ENCODE results near the gene WNT7A.

WNT7A gene

DNA sequence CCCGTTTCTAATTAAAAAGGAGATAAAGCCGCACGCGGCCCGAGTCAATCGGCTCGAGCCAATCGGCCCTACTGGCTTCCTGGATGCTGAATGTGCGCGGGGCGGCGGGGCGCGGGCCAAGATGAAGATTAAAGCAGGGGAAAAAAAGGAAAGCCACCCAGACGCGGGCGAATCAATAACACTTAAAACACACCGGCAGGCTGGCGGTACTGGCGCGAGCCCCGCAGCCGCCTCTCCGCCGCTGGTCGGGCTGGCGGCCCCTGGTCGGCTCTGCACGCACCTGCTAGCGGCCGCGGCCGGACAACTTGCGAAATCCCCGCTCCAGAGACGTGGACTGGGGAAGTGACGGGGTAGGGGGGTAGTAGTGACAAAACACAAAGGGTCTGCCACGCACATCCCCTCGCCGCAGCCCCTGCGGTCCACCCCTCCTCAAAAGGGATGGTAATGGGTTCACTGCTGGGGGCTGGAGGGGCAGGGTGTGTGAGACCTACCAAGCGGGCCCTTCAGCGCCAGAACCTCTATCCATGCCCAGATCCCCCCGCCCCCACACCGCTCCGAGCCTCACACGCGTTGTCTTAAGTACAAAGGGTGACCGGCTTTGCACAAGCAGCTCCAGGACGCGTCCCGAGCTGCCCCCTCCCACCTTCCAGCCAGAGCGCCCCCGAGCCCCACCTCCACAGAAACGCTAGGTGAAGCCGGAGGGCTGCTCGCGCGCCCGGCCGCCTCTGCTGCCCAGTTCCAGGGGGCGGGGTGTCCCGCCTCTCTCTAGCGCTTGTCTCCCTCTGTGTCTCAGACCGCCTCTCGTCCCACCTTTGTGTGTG, 1.4 kb downstream of the WNT7A start:
- no peak for DNase-seq (ENCODE audit: low read depth in 2 of 2)
- TF ChIP-seq, protein P1, sequence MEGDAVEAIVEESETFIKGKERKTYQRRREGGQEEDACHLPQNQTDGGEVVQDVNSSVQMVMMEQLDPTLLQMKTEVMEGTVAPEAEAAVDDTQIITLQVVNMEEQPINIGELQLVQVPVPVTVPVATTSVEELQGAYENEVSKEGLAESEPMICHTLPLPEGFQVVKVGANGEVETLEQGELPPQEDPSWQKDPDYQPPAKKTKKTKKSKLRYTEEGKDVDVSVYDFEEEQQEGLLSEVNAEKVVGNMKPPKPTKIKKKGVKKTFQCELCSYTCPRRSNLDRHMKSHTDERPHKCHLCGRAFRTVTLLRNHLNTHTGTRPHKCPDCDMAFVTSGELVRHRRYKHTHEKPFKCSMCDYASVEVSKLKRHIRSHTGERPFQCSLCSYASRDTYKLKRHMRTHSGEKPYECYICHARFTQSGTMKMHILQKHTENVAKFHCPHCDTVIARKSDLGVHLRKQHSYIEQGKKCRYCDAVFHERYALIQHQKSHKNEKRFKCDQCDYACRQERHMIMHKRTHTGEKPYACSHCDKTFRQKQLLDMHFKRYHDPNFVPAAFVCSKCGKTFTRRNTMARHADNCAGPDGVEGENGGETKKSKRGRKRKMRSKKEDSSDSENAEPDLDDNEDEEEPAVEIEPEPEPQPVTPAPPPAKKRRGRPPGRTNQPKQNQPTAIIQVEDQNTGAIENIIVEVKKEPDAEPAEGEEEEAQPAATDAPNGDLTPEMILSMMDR (IDR thresholded peaks at IDR 0.05; ENCODE audit: low read depth, low read length) = no peak
- no peak overlapping the region for H3K4me3 ChIP-seq (replicated peaks in 1 of 2; ENCODE audit: low read depth in 2 of 2, low read length in 2 of 2)

DNA sequence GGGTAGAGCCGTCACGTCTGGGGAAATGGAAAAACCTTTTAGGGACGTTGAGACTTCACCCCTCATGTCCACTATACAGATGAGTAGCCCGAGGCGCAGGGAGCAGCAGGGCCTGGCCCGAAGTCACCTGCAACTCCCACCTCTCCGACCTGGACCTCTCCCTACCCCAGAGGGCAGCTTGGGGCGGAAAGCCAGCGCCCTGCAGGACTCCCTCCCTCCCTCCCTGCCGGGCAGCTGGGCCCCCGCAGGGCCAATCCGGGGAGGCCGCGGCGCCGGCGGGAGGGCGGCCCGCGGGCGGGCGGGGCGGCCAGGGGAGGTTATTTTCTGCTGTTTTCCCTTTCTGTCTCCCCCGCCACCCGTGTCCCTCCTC, 2.0 kb downstream of the WNT7A start:
- DNase-seq (ENCODE audit: low read depth in 2 of 2) = no peak
- TF ChIP-seq, protein P1 (IDR thresholded peaks at IDR 0.05; ENCODE audit: low read depth, low read length) = no peak
- no peak overlapping the region for H3K4me3 ChIP-seq (replicated peaks in 1 of 2; ENCODE audit: low read depth in 2 of 2, low read length in 2 of 2)

DNA sequence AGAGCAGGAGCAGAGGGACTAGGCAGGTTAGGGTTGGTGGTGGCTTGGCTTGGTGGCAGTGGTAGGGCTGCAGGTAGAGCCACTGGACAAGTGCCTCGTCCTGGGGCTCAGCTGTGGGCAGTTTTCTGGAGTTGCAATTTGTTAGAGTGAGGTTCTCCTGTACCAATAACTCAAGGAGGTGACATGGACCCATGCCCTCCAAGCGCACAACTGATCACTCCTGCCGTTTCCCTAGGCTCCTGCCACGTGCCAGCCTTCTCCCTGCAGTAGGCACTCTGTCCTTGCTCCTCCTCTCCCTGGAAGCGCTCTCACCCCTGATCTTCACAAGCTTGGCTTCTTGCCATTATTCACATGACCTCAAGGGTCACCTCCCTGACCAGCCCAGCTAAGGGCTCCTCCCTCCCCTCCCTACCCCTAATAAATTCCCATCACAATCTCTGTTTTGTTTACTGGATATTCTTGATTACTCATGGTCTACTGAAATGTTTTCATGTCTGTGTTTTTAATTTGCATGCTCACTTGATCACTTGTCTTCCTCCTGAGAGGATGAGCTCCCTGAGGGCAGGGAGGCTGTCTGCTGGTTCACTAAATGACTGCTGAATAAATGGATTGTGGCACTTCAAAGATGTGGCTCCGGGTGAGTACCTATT, 3.3 kb downstream of the WNT7A start:
- H3K4me3 ChIP-seq (replicated peaks in 1 of 2; ENCODE audit: low read depth in 2 of 2, low read length in 2 of 2) = no peak overlapping the region
- DNase-seq (ENCODE audit: low read depth in 2 of 2) = no peak
- TF ChIP-seq, protein P1 (IDR thresholded peaks at IDR 0.05; ENCODE audit: low read depth, low read length) = no peak

DNA sequence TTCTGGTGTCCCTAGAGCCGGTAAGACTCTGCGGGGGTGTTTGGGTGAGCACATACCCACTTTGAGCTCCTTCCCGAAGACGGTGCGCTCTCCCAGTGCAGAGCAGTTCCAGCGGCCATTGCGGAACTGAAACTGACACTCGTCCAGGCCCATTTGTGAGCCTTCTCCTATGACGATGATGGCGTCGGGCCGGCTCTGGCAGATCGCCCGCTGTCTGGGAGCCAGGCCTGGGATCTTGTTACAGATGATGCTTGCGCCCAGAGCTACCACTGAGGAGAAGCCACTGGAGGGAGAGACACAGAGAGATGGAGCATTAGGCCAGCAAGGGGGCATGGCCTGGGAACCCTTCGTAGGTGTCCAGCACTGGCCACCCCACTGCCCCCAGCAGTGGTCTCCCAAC, 5.0 kb downstream of the WNT7A start:
- TF ChIP-seq, protein P1 (IDR thresholded peaks at IDR 0.05; ENCODE audit: low read depth, low read length) = no peak
- no peak for DNase-seq (ENCODE audit: low read depth in 2 of 2)
- no peak overlapping the region for H3K4me3 ChIP-seq (replicated peaks in 1 of 2; ENCODE audit: low read depth in 2 of 2, low read length in 2 of 2)

DNA sequence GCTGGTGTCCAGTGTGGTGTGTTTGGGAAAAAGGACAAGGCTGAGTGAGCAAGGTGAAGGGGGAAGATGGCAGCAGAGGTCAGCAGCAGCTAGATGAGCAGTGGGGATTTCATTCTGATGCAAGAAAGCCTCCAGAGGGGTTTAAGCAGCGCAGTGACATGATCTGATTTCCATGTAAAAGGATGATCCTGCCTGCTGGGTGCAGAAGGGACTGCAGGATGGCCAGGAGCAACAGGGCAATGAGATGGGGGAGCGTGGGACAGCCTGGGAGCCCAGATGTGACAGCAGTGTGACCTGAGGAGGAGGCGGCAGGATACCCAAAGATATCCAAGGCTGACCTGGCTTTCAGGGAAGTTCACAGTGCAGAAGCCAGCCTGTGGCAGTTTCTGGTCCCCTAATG, 6.1 kb downstream of the WNT7A start:
- no peak overlapping the region for H3K4me3 ChIP-seq (replicated peaks in 1 of 2; ENCODE audit: low read depth in 2 of 2, low read length in 2 of 2)

DNA sequence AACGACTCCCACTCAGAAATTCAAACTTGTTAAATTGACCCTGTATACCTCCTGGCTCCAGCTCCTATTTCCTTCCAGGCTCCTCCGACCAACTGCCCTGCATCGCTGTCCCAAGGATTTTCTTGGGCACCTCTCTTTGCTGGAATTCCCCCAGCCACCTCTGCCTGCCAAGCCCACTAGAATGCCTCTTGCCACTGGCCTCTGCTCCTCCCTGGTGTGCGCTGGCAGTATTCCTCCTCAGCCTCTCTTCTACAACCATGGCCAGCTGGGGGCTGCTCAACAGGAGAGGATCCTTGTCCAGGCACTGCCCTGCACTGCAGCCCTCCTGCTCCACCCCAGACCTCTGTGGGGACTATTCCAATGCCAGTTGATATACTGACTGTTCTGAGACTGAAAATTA, 7.4 kb downstream of the WNT7A start:
- TF ChIP-seq, protein P1 (IDR thresholded peaks at IDR 0.05; ENCODE audit: low read depth, low read length) = no peak
- H3K4me3 ChIP-seq (replicated peaks in 1 of 2; ENCODE audit: low read depth in 2 of 2, low read length in 2 of 2) = no peak overlapping the region
- DNase-seq (ENCODE audit: low read depth in 2 of 2) = no peak

More for the DNA sequence above, 6.1 kb downstream of the WNT7A start:
- no peak for DNase-seq (ENCODE audit: low read depth in 2 of 2)
- TF ChIP-seq, protein P1 (IDR thresholded peaks at IDR 0.05; ENCODE audit: low read depth, low read length) = no peak

Data from cardiac fibroblast (primary cell).